ENCODE data around the gene FAM168B. TPM values are rescaled to one million over a fixed set of nuclear protein-coding genes. Genes with fewer than 3 reads are reported as not detected.

FAM168B gene
- total RNA-seq, 2 experiments from 2014 or later, result 62.8 to 66.6 TPM

DNA sequence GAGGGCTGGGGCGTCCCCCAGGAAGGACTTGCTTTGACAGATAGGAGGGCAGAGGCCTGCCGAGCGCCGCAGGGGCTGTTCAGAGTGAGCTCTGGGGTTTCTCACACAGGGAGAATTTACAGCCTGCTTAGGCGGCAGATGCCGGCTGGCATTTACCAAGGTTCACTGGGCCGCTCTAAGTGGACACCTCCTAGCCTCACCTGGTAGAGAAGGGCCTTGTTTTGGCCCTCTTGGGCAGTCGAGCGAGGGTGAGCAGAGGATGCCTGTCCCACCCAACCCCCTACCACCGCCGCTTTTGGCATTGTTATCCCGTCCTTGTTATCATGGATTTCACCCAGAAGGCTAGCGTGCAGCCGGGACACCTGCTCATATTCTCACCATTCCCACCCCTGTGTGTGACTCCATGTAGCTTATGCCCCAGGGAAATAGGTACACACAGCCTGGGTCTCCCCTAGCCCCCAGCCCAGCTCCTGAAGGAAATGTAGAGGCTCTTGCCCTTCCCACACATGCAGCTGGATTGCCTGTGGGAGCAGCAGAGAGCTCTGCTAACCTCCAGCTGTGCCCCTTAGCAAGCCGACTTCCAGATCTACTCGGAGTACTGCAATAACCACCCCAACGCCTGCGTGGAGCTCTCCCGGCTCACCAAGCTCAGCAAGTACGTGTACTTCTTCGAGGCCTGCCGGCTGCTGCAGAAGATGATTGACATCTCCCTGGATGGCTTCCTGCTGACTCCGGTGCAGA is 52.4 kb downstream of the FAM168B start:
- CTCF ChIA-PET, result interaction anchor here (0.7 to 1.8 kb wide), 7 partner anchors 11 to 243 kb away, joined by 3 to 6 read pairs (median 3); no protein-coding TSS in a partner anchor
- peak; percentile 48 for DNase-seq
- POLR2A ChIA-PET, result interaction anchor here (0.7 to 3.3 kb wide), 5 partner anchors 9 to 64 kb away, joined by 3 to 13 read pairs (median 4); partner anchors contain the start of genes FAM168B and PLEKHB2
- H3K4me1 Mint-ChIP-seq (ENCODE audit: low read depth), result peaks cover 38% of the 10 kb centered on the region
- H3K27ac Mint-ChIP-seq, result peak overlapping the region; percentile 50
- peaks cover 1% of the 10 kb centered on the region for H3K36me3 Mint-ChIP-seq (ENCODE audit: low read depth)
- TF ChIP-seq, protein P1, sequence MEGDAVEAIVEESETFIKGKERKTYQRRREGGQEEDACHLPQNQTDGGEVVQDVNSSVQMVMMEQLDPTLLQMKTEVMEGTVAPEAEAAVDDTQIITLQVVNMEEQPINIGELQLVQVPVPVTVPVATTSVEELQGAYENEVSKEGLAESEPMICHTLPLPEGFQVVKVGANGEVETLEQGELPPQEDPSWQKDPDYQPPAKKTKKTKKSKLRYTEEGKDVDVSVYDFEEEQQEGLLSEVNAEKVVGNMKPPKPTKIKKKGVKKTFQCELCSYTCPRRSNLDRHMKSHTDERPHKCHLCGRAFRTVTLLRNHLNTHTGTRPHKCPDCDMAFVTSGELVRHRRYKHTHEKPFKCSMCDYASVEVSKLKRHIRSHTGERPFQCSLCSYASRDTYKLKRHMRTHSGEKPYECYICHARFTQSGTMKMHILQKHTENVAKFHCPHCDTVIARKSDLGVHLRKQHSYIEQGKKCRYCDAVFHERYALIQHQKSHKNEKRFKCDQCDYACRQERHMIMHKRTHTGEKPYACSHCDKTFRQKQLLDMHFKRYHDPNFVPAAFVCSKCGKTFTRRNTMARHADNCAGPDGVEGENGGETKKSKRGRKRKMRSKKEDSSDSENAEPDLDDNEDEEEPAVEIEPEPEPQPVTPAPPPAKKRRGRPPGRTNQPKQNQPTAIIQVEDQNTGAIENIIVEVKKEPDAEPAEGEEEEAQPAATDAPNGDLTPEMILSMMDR (IDR thresholded peaks at IDR 0.05), result no peak
- H3K4me3 Mint-ChIP-seq, result peak overlapping the region; percentile 71
- no peaks in the 10 kb centered on the region for H3K9me3 Mint-ChIP-seq
- intact Hi-C loops (cut with micrococcal nuclease), result no loop called here
- peak; percentile 34 for ATAC-seq
- H3K27me3 Mint-ChIP-seq, result no peaks in the 10 kb centered on the region

DNA sequence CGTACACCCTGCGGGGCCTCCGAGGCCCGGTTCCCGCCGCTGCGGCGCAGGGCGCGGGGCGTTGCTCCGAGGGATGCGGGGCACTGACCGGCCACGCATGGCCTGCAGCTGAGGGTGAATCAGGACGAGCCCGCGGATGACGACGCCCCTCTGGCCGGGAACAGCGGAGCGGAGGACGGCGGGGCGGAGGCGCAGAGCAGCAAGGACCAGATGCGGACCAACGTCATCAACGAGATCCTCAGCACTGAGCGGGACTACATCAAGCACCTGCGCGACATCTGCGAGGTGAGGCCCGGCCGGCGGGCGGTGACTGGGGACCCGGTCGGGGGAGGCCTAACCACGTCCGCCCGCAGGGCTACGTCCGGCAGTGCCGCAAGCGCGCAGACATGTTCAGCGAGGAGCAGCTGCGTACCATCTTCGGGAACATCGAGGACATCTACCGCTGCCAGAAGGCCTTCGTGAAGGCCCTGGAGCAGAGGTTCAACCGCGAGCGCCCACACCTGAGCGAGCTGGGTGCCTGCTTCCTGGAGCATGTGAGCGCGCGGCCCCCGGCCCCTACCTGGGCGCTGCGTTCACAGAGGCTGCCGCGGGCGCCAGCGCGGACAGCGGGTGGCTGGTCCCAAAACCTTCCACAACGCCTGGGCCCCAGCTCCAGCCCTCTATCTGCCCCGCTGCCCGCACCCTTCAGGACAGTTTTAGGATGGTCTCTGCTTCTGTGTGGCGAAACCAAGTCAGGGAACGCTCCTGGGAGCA is 53.2 kb downstream of the FAM168B start:
- intact Hi-C loops (cut with micrococcal nuclease), result no loop called here
- ChIA-PET CTCF (interaction anchor here (0.9 to 1.5 kb wide), 3 partner anchors 11 to 243 kb away, joined by 3 to 4 read pairs (median 3); no protein-coding TSS in a partner anchor), POLR2A (interaction anchor here (1.0 to 3.3 kb wide), 3 partner anchors 20 to 64 kb away, joined by 4 to 13 read pairs (median 4); partner anchors contain the start of genes FAM168B and PLEKHB2)
- TF ChIP-seq, protein P1 (IDR thresholded peaks at IDR 0.05), result no peak
- Mint-ChIP-seq H3K9me3 (no peaks in the 10 kb centered on the region), H3K27ac (peak overlapping the region; percentile 50), H3K4me3 (peak overlapping the region; percentile 71), H3K27me3 (no peaks in the 10 kb centered on the region), H3K4me1 (ENCODE audit: low read depth) (peaks cover 38% of the 10 kb centered on the region), H3K36me3 (ENCODE audit: low read depth) (peaks cover 1% of the 10 kb centered on the region)
- peak; percentile 71 for DNase-seq
- peak; percentile 71 for ATAC-seq

GRCh38 chr2:131039535-131039907 is 53.7 kb downstream of the FAM168B start:
- H3K4me3 Mint-ChIP-seq, result peak overlapping the region; percentile 29
- POLR2A ChIA-PET, result interaction anchor here (1.2 to 1.6 kb wide), 2 partner anchors 65 to 74 kb away, joined by 3 to 4 read pairs; partner anchors contain the start of gene PLEKHB2

DNA sequence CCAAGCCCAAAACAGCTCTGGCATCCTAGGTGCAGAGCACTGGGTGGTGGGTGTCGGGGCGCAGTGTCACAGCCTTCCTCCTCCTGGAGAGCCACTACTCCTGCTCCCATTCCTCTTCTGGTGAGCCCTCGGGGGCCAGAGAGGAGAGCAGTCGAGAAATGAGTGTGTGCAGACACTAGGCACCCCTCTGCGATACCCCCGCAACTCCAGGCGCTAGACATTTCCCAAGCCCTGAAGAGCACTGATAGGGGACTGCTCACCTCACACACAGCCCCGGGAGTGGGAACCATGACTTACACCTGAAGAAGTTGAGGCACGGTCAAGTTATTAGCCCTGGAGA is 54.2 kb downstream of the FAM168B start:
- intact Hi-C loops (cut with micrococcal nuclease), result no loop called here
- Mint-ChIP-seq H3K9me3 (no peaks in the 10 kb centered on the region), H3K36me3 (ENCODE audit: low read depth) (peaks cover 1% of the 10 kb centered on the region), H3K4me3 (peak overlapping the region; percentile 29), H3K27me3 (peaks cover 3% of the 10 kb centered on the region), H3K27ac (no peak overlapping the region), H3K4me1 (ENCODE audit: low read depth) (peaks cover 41% of the 10 kb centered on the region)
- TF ChIP-seq, protein P1 (IDR thresholded peaks at IDR 0.05), result no peak
- DNase-seq (no peak), ATAC-seq (no peak)
- ChIA-PET CTCF (no interaction called here), POLR2A (interaction anchor here (1.2 kb wide), 1 partner anchor 74 kb away, joined by 3 read pairs; no protein-coding TSS in a partner anchor)

More at GRCh38 chr2:131039535-131039907, 53.7 kb downstream of the FAM168B start:
- TF ChIP-seq, protein P1 (IDR thresholded peaks at IDR 0.05), result no peak
- DNase-seq (no peak), ATAC-seq (no peak)
- H3K4me1 Mint-ChIP-seq (ENCODE audit: low read depth), result peaks cover 38% of the 10 kb centered on the region
- CTCF ChIA-PET, result no interaction called here
- intact Hi-C loops (cut with micrococcal nuclease), result no loop called here
- no peaks in the 10 kb centered on the region for H3K9me3 Mint-ChIP-seq
- H3K36me3 Mint-ChIP-seq (ENCODE audit: low read depth), result peaks cover 1% of the 10 kb centered on the region
- no peaks in the 10 kb centered on the region for H3K27me3 Mint-ChIP-seq
- H3K27ac Mint-ChIP-seq, result no peak overlapping the region

Data from activated CD8-positive, alpha-beta T cell treated with anti-CD3 and anti-CD28 coated beads for 36 hours (primary cell).